ENCODE results near the gene COBLL1. TPM values are rescaled to one million over a fixed set of nuclear protein-coding genes. Genes with fewer than 3 reads are reported as not detected.

COBLL1 gene
- total RNA-seq, 2 donors from 2014 or later = 0.04 to 0.18 TPM

GRCh38 chr2:164808776-164809175 is 32.8 kb downstream of the COBLL1 start:
- peaks cover 0 to 1% of the 10 kb centered on the region in 2 donors for H3K9me3 Mint-ChIP-seq
- DNase-seq (ENCODE audit: low spot score in 2 of 2) (no peak), ATAC-seq (no peak)
- H3K36me3 Mint-ChIP-seq = no peaks in the 10 kb centered on the region
- H3K27ac Mint-ChIP-seq = no peak overlapping the region

GRCh38 chr2:164803776-164804466 is 37.7 kb downstream of the COBLL1 start:
- DNase-seq (ENCODE audit: low spot score in 2 of 2) = no peak

GRCh38 chr2:164802095-164802707 is 39.4 kb downstream of the COBLL1 start:
- no peak overlapping the region for H3K27ac Mint-ChIP-seq
- DNase-seq (ENCODE audit: low spot score in 2 of 2) (no peak), ATAC-seq (no peak)
- H3K9me3 Mint-ChIP-seq = peaks cover 0 to 4% of the 10 kb centered on the region in 2 donors
- H3K36me3 Mint-ChIP-seq = no peaks in the 10 kb centered on the region

More at GRCh38 chr2:164803776-164804466, 37.7 kb downstream of the COBLL1 start:
- H3K36me3 Mint-ChIP-seq = no peaks in the 10 kb centered on the region
- H3K27ac Mint-ChIP-seq = no peak overlapping the region
- no peak for ATAC-seq
- peaks cover 0 to 4% of the 10 kb centered on the region in 2 donors for H3K9me3 Mint-ChIP-seq

GRCh38 chr2:164800572-164800971 is 41.1 kb downstream of the COBLL1 start:
- Mint-ChIP-seq H3K9me3 (peaks cover 0 to 4% of the 10 kb centered on the region in 2 donors), H3K27ac (no peak overlapping the region), H3K36me3 (no peaks in the 10 kb centered on the region)
- DNase-seq (ENCODE audit: low spot score in 2 of 2) (no peak), ATAC-seq (no peak)

GRCh38 chr2:164797627-164798026 is 44.0 kb downstream of the COBLL1 start:
- DNase-seq (ENCODE audit: low spot score in 2 of 2) = no peak
- H3K36me3 Mint-ChIP-seq = no peaks in the 10 kb centered on the region
- no peak for ATAC-seq
- H3K9me3 Mint-ChIP-seq = no peaks in the 10 kb centered on the region
- H3K27ac Mint-ChIP-seq = no peak overlapping the region

GRCh38 chr2:164796999-164797398 is 44.6 kb downstream of the COBLL1 start:
- H3K27ac Mint-ChIP-seq = no peak overlapping the region
- DNase-seq (ENCODE audit: low spot score in 2 of 2) (no peak), ATAC-seq (no peak)
- H3K9me3 Mint-ChIP-seq = no peaks in the 10 kb centered on the region
- no peaks in the 10 kb centered on the region for H3K36me3 Mint-ChIP-seq

- Mint-ChIP-seq H3K36me3 (no peaks in the 10 kb centered on the region), H3K27ac (no peak overlapping the region), H3K9me3 (no peaks in the 10 kb centered on the region)
- ATAC-seq (no peak), DNase-seq (ENCODE audit: low spot score in 2 of 2) (no peak)
These were observed 47.0 kb downstream of the COBLL1 start for GRCh38 chr2:164794432-164795231.

- no peak for DNase-seq (ENCODE audit: low spot score in 2 of 2)
These were observed 47.6 kb downstream of the COBLL1 start for GRCh38 chr2:164794016-164794415.

GRCh38 chr2:164793529-164793928 is 48.1 kb downstream of the COBLL1 start:
- Mint-ChIP-seq H3K36me3 (no peaks in the 10 kb centered on the region), H3K27ac (no peak overlapping the region)

More at GRCh38 chr2:164794016-164794415, 47.6 kb downstream of the COBLL1 start:
- no peak for ATAC-seq
- Mint-ChIP-seq H3K27ac (no peak overlapping the region), H3K36me3 (no peaks in the 10 kb centered on the region), H3K9me3 (no peaks in the 10 kb centered on the region)

GRCh38 chr2:164792316-164793170 is 49.1 kb downstream of the COBLL1 start:
- ATAC-seq (no peak), DNase-seq (ENCODE audit: low spot score in 2 of 2) (no peak)
- Mint-ChIP-seq H3K9me3 (no peaks in the 10 kb centered on the region), H3K36me3 (no peaks in the 10 kb centered on the region), H3K27ac (no peak overlapping the region)

More at GRCh38 chr2:164793529-164793928, 48.1 kb downstream of the COBLL1 start:
- H3K9me3 Mint-ChIP-seq = no peaks in the 10 kb centered on the region
- ATAC-seq = no peak
- no peak for DNase-seq (ENCODE audit: low spot score in 2 of 2)

GRCh38 chr2:164789968-164790367 is 51.7 kb downstream of the COBLL1 start:
- Mint-ChIP-seq H3K9me3 (no peaks in the 10 kb centered on the region), H3K27ac (no peak overlapping the region), H3K36me3 (no peaks in the 10 kb centered on the region)
- ATAC-seq (no peak), DNase-seq (ENCODE audit: low spot score in 2 of 2) (no peak)

- no peaks in the 10 kb centered on the region for H3K36me3 Mint-ChIP-seq
- H3K27ac Mint-ChIP-seq = no peak overlapping the region
- peaks cover 0 to 4% of the 10 kb centered on the region in 2 donors for H3K9me3 Mint-ChIP-seq
- ATAC-seq = no peak
- DNase-seq (ENCODE audit: low spot score in 2 of 2) = no peak
These were observed 54.8 kb downstream of the COBLL1 start for GRCh38 chr2:164786787-164787186.

GRCh38 chr2:164785457-164785856 is 56.2 kb downstream of the COBLL1 start:
- H3K9me3 Mint-ChIP-seq = peaks cover 0 to 4% of the 10 kb centered on the region in 2 donors
- no peak for DNase-seq (ENCODE audit: low spot score in 2 of 2)

GRCh38 chr2:164784376-164784775 is 57.2 kb downstream of the COBLL1 start:
- DNase-seq (ENCODE audit: low spot score in 2 of 2) (no peak), ATAC-seq (no peak)
- Mint-ChIP-seq H3K9me3 (peaks cover 0 to 4% of the 10 kb centered on the region in 2 donors), H3K27ac (no peak overlapping the region), H3K36me3 (no peaks in the 10 kb centered on the region)

More at GRCh38 chr2:164785457-164785856, 56.2 kb downstream of the COBLL1 start:
- Mint-ChIP-seq H3K36me3 (no peaks in the 10 kb centered on the region), H3K27ac (no peak overlapping the region)
- ATAC-seq = no peak

- no peak for DNase-seq (ENCODE audit: low spot score in 2 of 2)
- Mint-ChIP-seq H3K27ac (no peak overlapping the region), H3K9me3 (peaks cover 0 to 12% of the 10 kb centered on the region in 2 donors), H3K36me3 (no peaks in the 10 kb centered on the region)
- no peak for ATAC-seq
These were observed 59.3 kb downstream of the COBLL1 start for GRCh38 chr2:164782323-164782722.

GRCh38 chr2:164781394-164781793 is 60.2 kb downstream of the COBLL1 start:
- DNase-seq (ENCODE audit: low spot score in 2 of 2) (no peak), ATAC-seq (no peak)
- Mint-ChIP-seq H3K9me3 (peaks cover 0 to 12% of the 10 kb centered on the region in 2 donors), H3K27ac (no peak overlapping the region), H3K36me3 (no peaks in the 10 kb centered on the region)
